Measurements from ENCODE around the gene DPM2.

Gene DPM2

GRCh38 chr9:127937388-127938297 is at the start of gene DPM2:
DPM2 (minus strand) TSS chr9:127937854; CDS start chr9:127937820, 34 bp downstream.
- DNase-seq, result peak; percentile 82

- DNase-seq, result no peak
Measured at GRCh38 chr9:127987103-127987614, 49.5 kb upstream of the DPM2 start.

- no peak for DNase-seq
Measured at GRCh38 chr9:127985011-127985410, 47.4 kb upstream of the DPM2 start.

- DNase-seq, result no peak
Measured at GRCh38 chr9:127983847-127984289, 46.2 kb upstream of the DPM2 start.

- no peak for DNase-seq
Measured at GRCh38 chr9:127982912-127983311, 45.3 kb upstream of the DPM2 start.

GRCh38 chr9:127981559-127982121 is 44.0 kb upstream of the DPM2 start:
- no peak for DNase-seq

GRCh38 chr9:127980706-127981558 is 43.3 kb upstream of the DPM2 start, which contains the start of gene EEIG1:
EEIG1 (minus strand) TSS chr9:127980989; CDS start chr9:127980137, 852 bp downstream.
- DNase-seq, result peak; percentile 87

GRCh38 chr9:127980060-127980705 is 42.5 kb upstream of the DPM2 start:
- DNase-seq, result no peak

- peak; percentile 49 for DNase-seq
Measured at GRCh38 chr9:127979333-127980059, 41.8 kb upstream of the DPM2 start.

- DNase-seq, result no peak
Measured at GRCh38 chr9:127979015-127979332, 41.3 kb upstream of the DPM2 start.

GRCh38 chr9:127977884-127978647 is 40.4 kb upstream of the DPM2 start:
- DNase-seq, result peak; percentile 92

GRCh38 chr9:127977009-127977883 is 39.6 kb upstream of the DPM2 start:
- DNase-seq, result no peak

- DNase-seq, result no peak
Measured at GRCh38 chr9:127976498-127976897, 38.8 kb upstream of the DPM2 start.

GRCh38 chr9:127975376-127976315 is 38.0 kb upstream of the DPM2 start:
- DNase-seq, result peak; percentile 73

- peak; percentile 81 for DNase-seq
Measured at GRCh38 chr9:127974769-127975261, 37.2 kb upstream of the DPM2 start.

GRCh38 chr9:127974001-127974768 is 36.5 kb upstream of the DPM2 start:
- DNase-seq, result no peak

- no peak for DNase-seq
Measured at GRCh38 chr9:127973169-127974000, 35.7 kb upstream of the DPM2 start.

All from NCI-H226 (cell line).